ENCODE results near the gene WDR5B. TPM values are rescaled to one million over a fixed set of nuclear protein-coding genes. Genes with fewer than 3 reads are reported as not detected.
A peak's percentile ranks its signal among the peaks of the same experiment; 100 is the strongest.
"Not testable (repeated sequence)": the region's sequence is repeated elsewhere in the genome, so short reads cannot be mapped to it uniquely, and the experiment has no call there.

The WDR5B gene
- total RNA-seq, 4 donors from 2014 or later, result 2.5 to 3.3 (median 3.0) TPM

- 59% methylated on average over 4 of the region's 4 CpGs for WGBS
- Histone ChIP-seq H3K27ac (replicated peaks in 1 of 4) (no peak overlapping the region), H3K4me1 (no peaks in the 10 kb centered on the region), H3K27me3 (no peaks in the 10 kb centered on the region), H3K9me3 (no peaks in the 10 kb centered on the region), H3K4me3 (no peak overlapping the region), H3K36me3 (peaks cover 23 to 84% (median 70%) of the 10 kb centered on the region in 4 donors)
- intact Hi-C loops (cut with DNase I), result loop anchor here (5.0 kb wide), 1 partner anchor 218 kb away; no protein-coding TSS in a partner anchor
- DNase-seq (ENCODE audit: extremely low spot score), result no peak
- TF ChIP-seq EP300 (IDR thresholded peaks at IDR 0.05), result no peak
- TF ChIP-seq POLR2AphosphoS5 (IDR thresholded peaks at IDR 0.05), result no peak
- TF ChIP-seq CTCF (IDR thresholded peaks at IDR 0.05), result peak in 2 of 3 experiments; percentile 37 to 41
- no peak for TF ChIP-seq POLR2A (IDR thresholded peaks at IDR 0.05; ENCODE audit: low read depth)
Observed at GRCh38 chr3:122458992-122459391, 43.1 kb upstream of the WDR5B start.

- Histone ChIP-seq H3K4me1 (no peaks in the 10 kb centered on the region), H3K36me3 (peaks cover 33 to 83% (median 71%) of the 10 kb centered on the region in 4 donors), H3K27me3 (no peaks in the 10 kb centered on the region), H3K4me3 (no peak overlapping the region), H3K27ac (replicated peaks in 1 of 4) (no peak overlapping the region), H3K9me3 (no peaks in the 10 kb centered on the region)
- TF ChIP-seq EP300 (IDR thresholded peaks at IDR 0.05), result no peak
- no peak for TF ChIP-seq POLR2AphosphoS5 (IDR thresholded peaks at IDR 0.05)
- TF ChIP-seq POLR2A (IDR thresholded peaks at IDR 0.05; ENCODE audit: low read depth), result no peak
- no peak for TF ChIP-seq CTCF (IDR thresholded peaks at IDR 0.05)
- DNase-seq (ENCODE audit: extremely low spot score), result no peak
- intact Hi-C loops (cut with DNase I), result loop anchor here (5.0 kb wide), 1 partner anchor 220 kb away; no protein-coding TSS in a partner anchor
- 83% methylated on average over 2 of the region's 2 CpGs for WGBS
Observed at GRCh38 chr3:122457706-122458105, 41.8 kb upstream of the WDR5B start.

DNA sequence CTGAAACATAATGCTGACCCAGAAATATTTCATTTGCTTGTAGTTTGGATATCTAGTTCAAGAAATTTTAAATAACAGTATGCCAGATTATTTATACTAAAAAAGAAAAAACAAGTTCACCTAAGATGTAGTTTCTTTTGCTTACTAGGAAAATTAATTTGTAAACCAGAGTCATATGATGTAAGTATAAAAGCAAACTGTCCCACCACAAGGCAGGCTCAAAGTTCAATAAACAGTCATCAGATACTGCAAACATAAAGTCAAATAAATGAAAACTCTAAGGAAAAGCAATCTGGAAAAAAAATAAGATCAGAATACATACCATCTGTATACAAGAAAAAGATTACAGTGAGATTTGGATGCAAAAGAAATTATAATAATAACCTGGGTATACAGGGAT is 40.2 kb upstream of the WDR5B start:
- intact Hi-C loops (cut with DNase I), result loop anchor here (5.0 kb wide), 1 partner anchor 221 kb away; no protein-coding TSS in a partner anchor
- Histone ChIP-seq H3K4me1 (no peaks in the 10 kb centered on the region), H3K9me3 (no peaks in the 10 kb centered on the region), H3K27ac (replicated peaks in 1 of 4) (no peak overlapping the region), H3K36me3 (peaks cover 31 to 82% (median 68%) of the 10 kb centered on the region in 4 donors), H3K4me3 (no peak overlapping the region), H3K27me3 (no peaks in the 10 kb centered on the region)
- no peak for DNase-seq (ENCODE audit: extremely low spot score)
- TF ChIP-seq POLR2A (IDR thresholded peaks at IDR 0.05; ENCODE audit: low read depth), result no peak
- no peak for TF ChIP-seq POLR2AphosphoS5 (IDR thresholded peaks at IDR 0.05)
- TF ChIP-seq CTCF (IDR thresholded peaks at IDR 0.05), result no peak
- TF ChIP-seq EP300 (IDR thresholded peaks at IDR 0.05), result no peak

GRCh38 chr3:122451371-122451770 is 35.5 kb upstream of the WDR5B start:
- Histone ChIP-seq H3K27me3 (no peaks in the 10 kb centered on the region), H3K4me3 (no peak overlapping the region), H3K9me3 (no peaks in the 10 kb centered on the region), H3K4me1 (no peaks in the 10 kb centered on the region), H3K36me3 (peaks cover 20 to 80% (median 58%) of the 10 kb centered on the region in 4 donors), H3K27ac (replicated peaks in 1 of 4) (no peak overlapping the region)
- intact Hi-C loops (cut with DNase I), result no loop called here
- TF ChIP-seq POLR2A (IDR thresholded peaks at IDR 0.05; ENCODE audit: low read depth), result no peak
- TF ChIP-seq CTCF (IDR thresholded peaks at IDR 0.05), result no peak
- no peak for TF ChIP-seq POLR2AphosphoS5 (IDR thresholded peaks at IDR 0.05)
- no peak for TF ChIP-seq EP300 (IDR thresholded peaks at IDR 0.05)
- DNase-seq (ENCODE audit: extremely low spot score), result no peak
- 88% methylated on average over 3 of the region's 3 CpGs for WGBS

- H3K36me3 ChIP-seq, result peaks cover 23 to 87% (median 65%) of the 10 kb centered on the region in 4 donors
- 97% methylated on average over 6 of the region's 6 CpGs for WGBS
Observed at GRCh38 chr3:122448218-122448617, 32.4 kb upstream of the WDR5B start.

GRCh38 chr3:122444491-122444887 is 28.6 kb upstream of the WDR5B start:
- H3K27ac ChIP-seq (replicated peaks in 1 of 4); H3K4me3 ChIP-seq; DNase-seq (ENCODE audit: extremely low spot score); H3K9me3 ChIP-seq; intact Hi-C loops (cut with DNase I); H3K4me1 ChIP-seq; H3K27me3 ChIP-seq: not testable (repeated sequence)
- 99% methylated on average over 5 of the region's 5 CpGs for WGBS
- H3K36me3 ChIP-seq, result peaks cover 25 to 84% (median 63%) of the 10 kb centered on the region in 4 donors

More at GRCh38 chr3:122448218-122448617, 32.4 kb upstream of the WDR5B start:
- DNase-seq (ENCODE audit: extremely low spot score); H3K4me3 ChIP-seq; H3K27me3 ChIP-seq; intact Hi-C loops (cut with DNase I); H3K9me3 ChIP-seq; H3K27ac ChIP-seq (replicated peaks in 1 of 4); H3K4me1 ChIP-seq: not testable (repeated sequence)

- H3K9me3 ChIP-seq; DNase-seq (ENCODE audit: extremely low spot score); intact Hi-C loops (cut with DNase I); H3K4me3 ChIP-seq; H3K4me1 ChIP-seq; H3K27me3 ChIP-seq; H3K27ac ChIP-seq (replicated peaks in 1 of 4): not testable (repeated sequence)
- WGBS, result 96% methylated on average over 11 of the region's 11 CpGs
- peaks cover 25 to 84% (median 63%) of the 10 kb centered on the region in 4 donors for H3K36me3 ChIP-seq
Observed at GRCh38 chr3:122443762-122444490, 28.1 kb upstream of the WDR5B start.

Measured in esophagus muscularis mucosa (tissue), 4 donors.